GM10847 (cell line): ENCODE data around the gene NXPH4.

Source experiments
- POLR2A ChIP-seq: IDR thresholded peaks from 2 replicates; pipeline ENCODE4 v1.6.1; 2011; ENCODE audit not compliant: insufficient read length; ENCODE audit errors: extremely low read depth

NXPH4 gene

GRCh38 chr12:57230381-57231155, 14.0 kb downstream of the NXPH4 start:
- no peak for TF ChIP-seq POLR2A

GRCh38 chr12:57231276-57232021, 14.9 kb downstream of the NXPH4 start:
- TF ChIP-seq POLR2A: no peak

- no peak for TF ChIP-seq POLR2A
Observed at GRCh38 chr12:57232156-57232756, 15.7 kb downstream of the NXPH4 start.

- TF ChIP-seq POLR2A: no peak
Observed at GRCh38 chr12:57233357-57234232, 17.0 kb downstream of the NXPH4 start.

GRCh38 chr12:57234233-57234570, 17.6 kb downstream of the NXPH4 start:
- no peak for TF ChIP-seq POLR2A

- TF ChIP-seq POLR2A: no peak
Observed at GRCh38 chr12:57234571-57235016, 18.0 kb downstream of the NXPH4 start.

GRCh38 chr12:57235017-57235727, 18.6 kb downstream of the NXPH4 start:
- TF ChIP-seq POLR2A: no peak

- TF ChIP-seq POLR2A: no peak
Observed at GRCh38 chr12:57235728-57236131, 19.1 kb downstream of the NXPH4 start.

GRCh38 chr12:57236201-57236924, 19.8 kb downstream of the NXPH4 start:
- no peak for TF ChIP-seq POLR2A

- no peak for TF ChIP-seq POLR2A
Observed at GRCh38 chr12:57236925-57237595, 20.5 kb downstream of the NXPH4 start.

GRCh38 chr12:57237596-57237931, 21.0 kb downstream of the NXPH4 start:
- no peak for TF ChIP-seq POLR2A

- no peak for TF ChIP-seq POLR2A
Observed at GRCh38 chr12:57237932-57238853, 21.6 kb downstream of the NXPH4 start.

GRCh38 chr12:57238854-57239554, 22.4 kb downstream of the NXPH4 start:
- TF ChIP-seq POLR2A: no peak
